Mesendoderm (in vitro differentiated cells): ENCODE measurements around the gene CMC1.
A peak's percentile ranks its signal among the peaks of the same experiment; 100 is the strongest.
"Not testable (repeated sequence)": the region's sequence is repeated elsewhere in the genome, so short reads cannot be mapped to it uniquely, and the experiment has no call there.

Experiments
- DNase-seq: peaks from one replicate; pipeline ENCODE4 v3.0.0; 2013
- H2AK5ac ChIP-seq: 2 replicates; pipeline ENCODE4 v1.6.1; 2013; ENCODE audit warnings: low read length, inconsistent platforms
- H2BK120ac ChIP-seq: 2 replicates; pipeline ENCODE4 v1.6.1; 2013; ENCODE audit warnings: low read depth, mild to moderate bottlenecking, low read length, moderate library complexity, mixed read lengths
- H2BK15ac ChIP-seq: replicated peaks from 2 replicates; pipeline ENCODE4 v1.6.1; 2013; ENCODE audit warnings: low read depth, mild to moderate bottlenecking, moderate library complexity
- H2BK5ac ChIP-seq: 2 replicates; pipeline ENCODE4 v1.6.1; 2013; ENCODE audit warnings: low read length, inconsistent platforms
- H3K18ac ChIP-seq: 2 replicates; pipeline ENCODE4 v1.6.1; 2013; ENCODE audit warnings: mild to moderate bottlenecking, low read length, mixed read lengths
- H3K23ac ChIP-seq: one replicate; pipeline ENCODE4 v1.6.1; 2013; ENCODE audit warnings: low read length
- H3K27ac ChIP-seq: 2 replicates; pipeline ENCODE4 v1.5.1; 2013; ENCODE audit warnings: low read depth, mild to moderate bottlenecking, inconsistent platforms, low read length, moderate library complexity
- H3K27me3 ChIP-seq: 2 replicates; pipeline ENCODE4 v1.6.1; 2013; ENCODE audit warnings: low read length, control low read depth, mild to moderate bottlenecking, inconsistent platforms; ENCODE audit not compliant: insufficient read depth, poor library complexity
- H3K36me3 ChIP-seq: 2 replicates; pipeline ENCODE4 v1.6.1; 2013; ENCODE audit warnings: low read length, inconsistent platforms; ENCODE audit not compliant: control insufficient read depth, insufficient read depth
- H3K4ac ChIP-seq: one replicate; pipeline ENCODE4 v1.6.1; 2013; ENCODE audit warnings: low read depth, mild to moderate bottlenecking, low read length, moderate library complexity
- H3K4me1 ChIP-seq: 2 replicates; pipeline ENCODE4 v1.6.1; 2013; ENCODE audit warnings: low read depth, low read length, inconsistent platforms; ENCODE audit not compliant: control insufficient read depth
- H3K4me2 ChIP-seq: 2 replicates; pipeline ENCODE4 v1.6.1; 2013; ENCODE audit warnings: low read length
- H3K4me3 ChIP-seq: 2 replicates; pipeline ENCODE4 v1.5.1; 2013; ENCODE audit warnings: mild to moderate bottlenecking, low read length
- H3K56ac ChIP-seq: one replicate; pipeline ENCODE4 v1.6.1; 2013; ENCODE audit warnings: low read length
- H3K79me1 ChIP-seq: 2 replicates; pipeline ENCODE4 v1.6.1; 2013; ENCODE audit warnings: low read length, inconsistent platforms
- H3K79me2 ChIP-seq: 2 replicates; pipeline ENCODE4 v1.6.1; 2013; ENCODE audit warnings: mild to moderate bottlenecking, low read length; ENCODE audit not compliant: control insufficient read depth, insufficient read depth
- H3K9ac ChIP-seq: 2 replicates; pipeline ENCODE4 v1.6.1; 2013; ENCODE audit warnings: low read length, inconsistent platforms
- H4K5ac ChIP-seq: one replicate; pipeline ENCODE4 v1.6.1; 2013; ENCODE audit warnings: low read length
- H4K8ac ChIP-seq: one replicate; pipeline ENCODE4 v1.6.1; 2013; ENCODE audit warnings: low read depth, mild to moderate bottlenecking, control low read depth, low read length, moderate library complexity
- whole genome bisulfite sequencing: extraction: QIAGEN DNeasy Blood & Tissue Kit; methylation state at CpG from one replicate; pipeline ENCODE4 v1.1.7; 2013; ENCODE audit warnings: low lambda C conversion rate, missing lambda C conversion rate; ENCODE audit not compliant: insufficient coverage; ENCODE audit errors: extremely low coverage; 5-methylcytosine and 5-hydroxymethylcytosine counted together

The CMC1 gene

GRCh38 chr3:28267984-28268849, 26.8 kb downstream of the CMC1 start:
- H4K5ac ChIP-seq = no peak overlapping the region
- H3K79me1 ChIP-seq = no peaks in the 10 kb centered on the region
- H3K27me3 ChIP-seq = no peaks in the 10 kb centered on the region
- no peaks in the 10 kb centered on the region for H3K79me2 ChIP-seq
- no peak overlapping the region for H2BK120ac ChIP-seq
- no peak overlapping the region for H3K23ac ChIP-seq
- no peaks in the 10 kb centered on the region for H3K36me3 ChIP-seq
- H3K27ac ChIP-seq = no peak overlapping the region
- no peak overlapping the region for H3K56ac ChIP-seq
- no peak overlapping the region for H4K8ac ChIP-seq
- no CpG with 5 or more reads among the region's 5 CpGs for WGBS
- no peaks in the 10 kb centered on the region for H3K4me1 ChIP-seq
- H2AK5ac ChIP-seq = no peak overlapping the region
- no peak overlapping the region for H3K4ac ChIP-seq
- no peak overlapping the region for H3K4me3 ChIP-seq
- no peak overlapping the region for H2BK5ac ChIP-seq
- no peak overlapping the region for H2BK15ac ChIP-seq
- DNase-seq = peak; percentile 31
- H3K9ac ChIP-seq = no peak overlapping the region
- H3K4me2 ChIP-seq = no peak overlapping the region
- no peak overlapping the region for H3K18ac ChIP-seq

- Histone ChIP-seq H3K27ac (no peak overlapping the region), H3K18ac (no peak overlapping the region), H2BK15ac (no peak overlapping the region), H3K4me1 (no peaks in the 10 kb centered on the region), H3K27me3 (no peaks in the 10 kb centered on the region), H3K23ac (no peak overlapping the region), H2BK5ac (no peak overlapping the region), H3K4ac (no peak overlapping the region), H3K56ac (no peak overlapping the region), H4K8ac (no peak overlapping the region), H2AK5ac (no peak overlapping the region), H3K79me2 (no peaks in the 10 kb centered on the region), H2BK120ac (no peak overlapping the region), H3K79me1 (no peaks in the 10 kb centered on the region), H3K36me3 (no peaks in the 10 kb centered on the region), H4K5ac (no peak overlapping the region), H3K4me3 (no peak overlapping the region), H3K4me2 (no peak overlapping the region), H3K9ac (no peak overlapping the region)
- DNase-seq = no peak
- no CpG with 5 or more reads among the region's 1 CpG for WGBS
These were observed 27.6 kb downstream of the CMC1 start for GRCh38 chr3:28268989-28269388.

DNA sequence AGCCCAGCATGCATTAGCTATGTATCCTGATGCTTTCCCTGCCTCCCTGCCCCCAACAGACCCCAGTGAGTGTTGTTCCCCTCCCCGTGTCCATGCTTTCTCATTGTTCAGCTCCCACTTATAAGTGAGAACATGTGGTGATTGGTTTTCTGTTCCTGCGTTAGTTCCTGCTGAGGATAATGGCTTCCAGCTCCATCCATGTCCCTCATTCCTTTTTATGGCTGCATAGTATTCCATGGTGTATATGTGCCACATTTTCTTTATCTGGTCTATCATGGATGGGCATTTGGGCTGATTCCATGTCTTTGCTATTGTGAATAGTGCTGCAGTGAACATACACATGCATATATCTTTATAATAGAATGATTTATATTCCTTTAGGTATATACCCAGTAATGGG, 28.5 kb downstream of the CMC1 start:
- H2BK15ac ChIP-seq, H2BK5ac ChIP-seq, H3K4me2 ChIP-seq, H3K27ac ChIP-seq, H3K4me1 ChIP-seq, H2BK120ac ChIP-seq, H3K79me2 ChIP-seq, DNase-seq, H3K79me1 ChIP-seq, H3K23ac ChIP-seq, H4K8ac ChIP-seq, H3K4me3 ChIP-seq, H3K27me3 ChIP-seq, H3K4ac ChIP-seq, H3K18ac ChIP-seq, H4K5ac ChIP-seq, H3K36me3 ChIP-seq, H2AK5ac ChIP-seq, H3K9ac ChIP-seq, H3K56ac ChIP-seq: not testable (repeated sequence)
- no CpG with 5 or more reads among the region's 2 CpGs for WGBS

- no peak overlapping the region for H2BK15ac ChIP-seq
- H3K18ac ChIP-seq = no peak overlapping the region
- H2BK120ac ChIP-seq = no peak overlapping the region
- no peak overlapping the region for H3K4ac ChIP-seq
- no peak overlapping the region for H3K23ac ChIP-seq
- H3K56ac ChIP-seq = no peak overlapping the region
- H3K79me2 ChIP-seq = no peaks in the 10 kb centered on the region
- H3K9ac ChIP-seq = no peak overlapping the region
- H3K4me1 ChIP-seq = no peaks in the 10 kb centered on the region
- H3K27me3 ChIP-seq = no peaks in the 10 kb centered on the region
- H3K4me2 ChIP-seq = no peak overlapping the region
- no peak overlapping the region for H3K27ac ChIP-seq
- H2AK5ac ChIP-seq = no peak overlapping the region
- no peak overlapping the region for H2BK5ac ChIP-seq
- H4K5ac ChIP-seq = no peak overlapping the region
- H3K36me3 ChIP-seq = no peaks in the 10 kb centered on the region
- H3K4me3 ChIP-seq = no peak overlapping the region
- H4K8ac ChIP-seq = no peak overlapping the region
- H3K79me1 ChIP-seq = no peaks in the 10 kb centered on the region
- no peak for DNase-seq
These were observed 32.4 kb downstream of the CMC1 start for GRCh38 chr3:28273837-28274236.

GRCh38 chr3:28278918-28279317, 37.5 kb downstream of the CMC1 start:
- Histone ChIP-seq H3K79me2 (no peaks in the 10 kb centered on the region), H3K4me3 (no peak overlapping the region), H3K27ac (no peak overlapping the region), H2AK5ac (no peak overlapping the region), H3K79me1 (no peaks in the 10 kb centered on the region), H3K56ac (no peak overlapping the region), H3K4ac (no peak overlapping the region), H3K18ac (no peak overlapping the region), H2BK5ac (no peak overlapping the region), H2BK120ac (no peak overlapping the region), H3K4me1 (no peaks in the 10 kb centered on the region), H3K23ac (no peak overlapping the region), H3K27me3 (no peaks in the 10 kb centered on the region), H3K9ac (no peak overlapping the region), H3K36me3 (no peaks in the 10 kb centered on the region), H4K8ac (no peak overlapping the region), H2BK15ac (no peak overlapping the region), H3K4me2 (no peak overlapping the region), H4K5ac (no peak overlapping the region)
- no peak for DNase-seq
- no CpG with 5 or more reads among the region's 2 CpGs for WGBS

GRCh38 chr3:28279770-28280169, 38.4 kb downstream of the CMC1 start:
- Histone ChIP-seq H3K36me3 (no peaks in the 10 kb centered on the region), H2BK15ac (no peak overlapping the region), H3K4me2 (no peak overlapping the region), H3K9ac (no peak overlapping the region), H3K27ac (no peak overlapping the region), H3K23ac (no peak overlapping the region), H3K79me1 (no peaks in the 10 kb centered on the region), H3K4me1 (no peaks in the 10 kb centered on the region), H4K5ac (no peak overlapping the region), H4K8ac (no peak overlapping the region), H3K79me2 (no peaks in the 10 kb centered on the region), H3K4ac (no peak overlapping the region), H3K4me3 (no peak overlapping the region), H2AK5ac (no peak overlapping the region), H2BK120ac (no peak overlapping the region), H3K27me3 (no peaks in the 10 kb centered on the region), H3K18ac (no peak overlapping the region), H3K56ac (no peak overlapping the region), H2BK5ac (no peak overlapping the region)
- no CpG with 5 or more reads among the region's 4 CpGs for WGBS
- no peak for DNase-seq
